HG02938 (cell line): ENCODE results near the gene DNAJC15.

ENCODE experiments used
- ATAC-seq: cut with Tn5 transposase; IDR thresholded peaks from one replicate; pipeline ENCODE4 v1.9.1; 2021; ENCODE audit warnings: mild to moderate bottlenecking, moderate library complexity; ENCODE audit not compliant: unreplicated experiment

DNAJC15 gene

DNA sequence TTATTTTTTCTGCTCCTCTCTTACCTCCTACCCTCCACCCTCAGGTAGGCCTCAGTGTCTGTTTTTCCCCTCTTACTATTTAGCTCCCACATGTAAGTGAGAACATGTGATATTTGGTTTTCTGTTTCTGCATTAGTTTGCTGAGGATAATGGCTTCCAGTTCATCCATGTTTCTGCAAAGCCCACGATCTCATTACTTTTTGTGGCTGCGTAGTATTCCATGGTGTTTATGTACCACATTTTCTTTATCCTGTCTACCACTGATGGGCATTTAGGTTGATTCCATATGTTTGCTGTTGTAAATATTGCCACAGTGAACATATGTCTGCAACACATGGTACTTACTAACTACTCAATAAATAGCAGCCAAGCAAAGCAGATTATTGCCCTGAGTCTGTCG lies 56.8 kb downstream of the DNAJC15 start:
- ATAC-seq = no peak

DNA sequence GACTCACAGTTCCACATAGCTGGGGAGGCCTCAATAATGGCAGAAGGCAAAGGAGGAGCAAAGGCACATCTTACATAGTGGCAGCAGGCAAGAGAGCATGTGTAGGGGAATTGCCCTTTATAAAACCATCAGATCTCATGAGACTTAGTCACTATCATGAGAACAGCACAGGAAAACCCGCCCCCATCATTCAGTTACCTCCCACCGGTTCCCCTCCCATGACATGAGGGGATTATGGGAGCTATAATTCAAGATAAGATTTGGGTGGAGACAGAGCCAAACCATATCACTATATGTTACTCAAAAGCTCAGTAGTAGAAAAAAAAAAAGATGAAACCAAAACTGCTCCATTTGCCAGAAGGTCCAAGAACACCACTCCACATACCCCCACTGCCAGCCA lies 58.5 kb downstream of the DNAJC15 start:
- ATAC-seq = no peak

- no peak for ATAC-seq
These were observed 60.4 kb downstream of the DNAJC15 start for GRCh38 chr13:43083750-43084149.

DNA sequence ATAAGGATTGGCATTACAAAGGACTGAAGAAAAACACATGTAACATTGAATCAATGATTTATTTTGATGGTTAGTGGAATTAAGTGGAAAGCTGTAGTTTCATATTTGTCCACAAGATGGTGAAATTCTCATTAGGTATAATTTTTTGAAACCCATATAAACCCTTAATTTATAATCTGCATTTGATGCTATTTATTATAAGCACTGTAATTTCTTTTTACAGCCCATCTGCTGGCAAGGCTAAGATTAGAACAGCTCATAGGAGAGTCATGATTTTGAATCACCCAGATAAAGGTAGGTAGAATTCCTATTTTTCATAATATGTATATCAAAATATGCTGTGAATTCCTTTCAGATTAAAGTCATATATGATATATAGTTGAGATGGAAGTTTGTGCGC lies 62.2 kb downstream of the DNAJC15 start:
- no peak for ATAC-seq

- ATAC-seq = no peak
These were observed 62.8 kb downstream of the DNAJC15 start for GRCh38 chr13:43086181-43086580.

GRCh38 chr13:43088093-43088511 lies 64.7 kb downstream of the DNAJC15 start:
- no peak for ATAC-seq

GRCh38 chr13:43089912-43090498 lies 66.6 kb downstream of the DNAJC15 start:
- no peak for ATAC-seq

DNA sequence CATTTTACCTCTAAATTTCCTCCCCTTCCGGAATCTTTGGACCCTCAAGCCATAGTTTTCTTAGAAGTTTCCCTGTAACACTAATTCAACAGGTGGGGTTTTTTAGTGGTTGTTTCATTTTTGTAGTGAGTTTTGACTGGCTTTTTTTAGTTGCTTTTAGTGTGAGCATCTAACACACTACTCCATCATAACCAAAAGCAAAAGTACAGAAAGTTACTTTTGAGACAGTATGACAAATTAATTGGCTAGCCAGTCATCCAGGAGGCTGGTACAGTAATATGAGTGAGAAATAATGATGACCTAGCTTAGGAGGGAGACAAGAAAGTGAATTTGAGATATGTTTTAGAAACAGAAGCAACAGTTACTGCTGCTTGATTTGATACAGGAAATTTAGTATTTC lies 71.5 kb downstream of the DNAJC15 start:
- ATAC-seq = peak; percentile 77

DNA sequence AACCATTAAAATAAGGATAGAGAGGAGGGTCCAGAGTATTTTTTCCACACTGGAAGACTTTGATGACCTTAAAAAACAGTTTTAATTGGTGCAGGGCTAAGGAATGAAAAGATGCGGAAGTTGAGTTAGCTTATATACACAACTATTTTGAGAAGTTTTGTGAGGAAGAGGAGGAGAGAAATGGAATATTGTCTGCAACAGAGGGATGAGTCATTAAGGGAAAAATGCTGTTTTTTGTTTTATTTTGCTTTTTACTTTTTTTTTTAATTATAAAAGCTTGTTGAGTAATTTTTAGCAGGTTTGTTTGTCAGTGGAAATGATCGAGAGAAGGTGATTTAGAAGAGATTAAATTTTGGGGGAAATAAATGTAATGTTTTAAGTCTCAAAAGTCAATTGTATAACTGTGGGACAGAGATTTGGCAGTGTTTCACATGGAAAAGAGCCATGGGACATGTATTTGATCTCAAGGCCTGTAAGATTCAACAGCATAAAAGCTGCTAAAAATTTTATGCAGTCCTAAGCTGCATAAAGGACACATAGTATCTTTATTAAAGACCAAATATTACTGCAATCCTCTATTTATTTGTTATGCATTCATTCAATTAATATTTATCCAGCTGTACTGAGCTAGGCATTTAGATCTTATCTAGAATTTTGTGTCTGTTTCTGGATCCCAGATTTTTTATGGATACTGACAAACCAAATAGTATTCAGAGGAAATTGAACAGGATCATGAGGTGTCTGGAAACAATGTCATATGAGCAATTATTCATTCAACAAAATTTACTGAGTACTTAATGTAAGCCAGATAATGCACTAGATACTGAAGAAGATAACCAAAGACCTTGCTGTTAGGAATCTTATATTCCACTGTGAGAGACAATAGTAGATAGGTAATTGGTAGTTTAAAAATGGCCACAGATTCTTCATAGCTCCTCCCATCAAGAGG lies 72.7 kb downstream of the DNAJC15 start:
- no peak for ATAC-seq

GRCh38 chr13:43100667-43101066 lies 77.3 kb downstream of the DNAJC15 start:
- no peak for ATAC-seq

DNA sequence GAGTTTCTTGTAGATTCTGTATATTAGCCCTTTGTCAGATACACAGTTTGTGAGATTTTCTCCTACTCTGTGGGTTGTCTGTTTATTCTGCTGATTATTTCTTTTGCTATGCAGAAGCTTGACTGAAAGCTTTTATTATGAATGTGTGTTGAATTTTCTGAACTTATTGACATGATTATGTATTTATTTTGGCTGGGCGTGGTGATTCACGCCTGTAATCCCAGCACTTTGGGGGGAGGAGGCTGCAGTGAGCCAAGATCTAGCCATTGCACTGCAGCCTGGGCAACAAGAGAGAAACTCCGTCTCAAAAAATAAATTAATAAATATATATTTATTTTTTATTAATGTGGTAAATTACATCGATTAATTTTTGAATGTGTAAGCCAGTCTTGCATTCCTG lies 78.9 kb downstream of the DNAJC15 start:
- no peak for ATAC-seq

DNA sequence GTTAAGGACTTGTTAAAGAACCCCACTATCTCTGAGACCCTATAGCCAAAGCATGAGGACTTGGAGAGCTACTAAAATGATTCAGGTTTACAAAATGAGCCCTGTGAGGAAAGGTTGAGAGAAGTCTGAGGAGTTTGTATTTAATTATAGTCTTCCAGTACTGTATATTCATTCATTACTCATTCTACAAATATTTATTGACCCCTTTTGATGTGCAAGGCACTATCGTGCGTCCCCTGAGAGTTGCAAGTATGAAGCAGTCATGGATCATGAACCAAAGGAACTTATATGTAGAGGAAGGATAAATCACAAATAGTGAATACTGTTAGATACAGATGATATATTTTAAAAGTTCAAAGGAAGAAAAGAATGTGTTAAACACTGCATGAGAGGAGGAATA lies 84.4 kb downstream of the DNAJC15 start:
- no peak for ATAC-seq

DNA sequence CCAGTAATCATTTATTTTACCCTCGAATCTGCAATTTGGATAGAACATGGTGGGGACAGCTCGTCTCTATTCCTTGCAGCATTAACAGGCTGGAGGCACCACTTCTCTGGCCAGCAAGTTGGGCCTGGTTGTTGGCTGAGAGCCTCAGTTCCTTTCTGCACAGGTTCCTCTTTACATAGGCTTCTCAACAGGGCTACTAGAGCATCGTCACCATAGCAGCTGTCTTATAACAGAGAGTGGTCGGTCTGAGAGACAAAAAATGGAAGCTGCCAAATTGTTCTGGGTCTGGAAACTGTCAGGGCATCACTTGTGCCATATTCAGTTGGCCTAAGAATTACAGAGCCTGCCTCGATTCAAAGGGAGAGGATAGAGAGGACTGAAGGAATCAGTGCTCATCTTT lies 86.7 kb downstream of the DNAJC15 start:
- ATAC-seq = no peak

- no peak for ATAC-seq
These were observed 87.3 kb downstream of the DNAJC15 start for GRCh38 chr13:43110658-43111057.

GRCh38 chr13:43111559-43112400 lies 88.4 kb downstream of the DNAJC15 start:
- ATAC-seq = no peak

DNA sequence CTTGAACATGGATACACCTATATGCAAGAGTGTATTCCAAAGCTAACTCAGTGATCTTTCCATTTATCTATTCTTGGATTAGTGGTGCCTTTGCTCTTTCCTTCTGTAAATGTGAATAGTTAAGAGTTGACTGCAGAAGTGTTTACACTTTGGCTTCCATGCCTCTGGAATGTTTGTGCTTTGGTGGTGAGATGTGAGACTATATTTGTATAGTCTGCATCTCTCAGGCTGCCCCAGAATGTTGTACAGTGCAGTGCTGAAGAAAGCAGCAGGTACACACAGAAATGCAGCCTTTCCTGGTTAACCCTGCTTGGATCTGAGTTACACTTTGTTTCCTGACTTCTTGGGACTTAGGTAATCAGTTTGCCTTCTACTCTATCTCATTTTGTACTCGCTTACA lies 90.2 kb downstream of the DNAJC15 start:
- ATAC-seq = no peak

DNA sequence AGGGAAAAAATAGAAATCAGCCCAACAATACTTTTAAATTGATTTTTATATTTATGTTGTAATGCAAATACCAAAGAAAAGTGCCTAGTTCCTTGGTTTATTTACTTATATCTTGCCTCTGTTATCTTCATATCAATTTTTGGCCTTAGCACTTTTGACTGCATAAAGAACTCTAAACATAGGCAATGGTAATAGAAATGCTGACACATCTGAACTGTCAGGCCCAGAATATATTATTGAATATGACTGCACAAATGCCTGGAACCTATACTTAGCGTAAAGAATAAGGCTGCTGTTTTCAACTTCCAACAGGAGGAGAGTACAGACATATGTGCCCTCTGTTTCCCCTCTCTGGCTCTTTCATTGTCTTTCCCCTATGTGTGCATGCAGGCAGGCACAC lies 91.1 kb downstream of the DNAJC15 start:
- ATAC-seq = no peak

GRCh38 chr13:43115141-43115540 lies 91.8 kb downstream of the DNAJC15 start:
- no peak for ATAC-seq

DNA sequence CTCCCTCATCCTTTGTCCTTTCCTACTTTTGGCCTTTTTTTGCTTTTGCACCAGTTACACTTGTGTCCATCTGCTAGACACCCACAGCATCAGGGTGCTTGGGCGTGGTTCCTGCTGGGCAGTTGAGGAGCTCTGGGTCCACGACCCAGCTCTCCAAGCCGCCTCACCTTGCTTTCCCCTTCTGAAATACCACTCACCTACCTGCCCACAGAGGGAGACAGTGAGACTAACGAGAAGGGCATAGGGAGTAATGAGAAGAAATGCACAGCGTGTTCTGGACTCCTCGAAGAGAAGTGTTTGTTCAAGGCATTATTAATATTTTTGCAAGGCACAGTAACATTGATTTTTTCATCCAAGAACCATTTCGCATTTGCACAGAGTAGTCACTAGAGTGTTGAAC lies 92.9 kb downstream of the DNAJC15 start:
- ATAC-seq = no peak

- no peak for ATAC-seq
These were observed 95.1 kb downstream of the DNAJC15 start for GRCh38 chr13:43118521-43118920.

DNA sequence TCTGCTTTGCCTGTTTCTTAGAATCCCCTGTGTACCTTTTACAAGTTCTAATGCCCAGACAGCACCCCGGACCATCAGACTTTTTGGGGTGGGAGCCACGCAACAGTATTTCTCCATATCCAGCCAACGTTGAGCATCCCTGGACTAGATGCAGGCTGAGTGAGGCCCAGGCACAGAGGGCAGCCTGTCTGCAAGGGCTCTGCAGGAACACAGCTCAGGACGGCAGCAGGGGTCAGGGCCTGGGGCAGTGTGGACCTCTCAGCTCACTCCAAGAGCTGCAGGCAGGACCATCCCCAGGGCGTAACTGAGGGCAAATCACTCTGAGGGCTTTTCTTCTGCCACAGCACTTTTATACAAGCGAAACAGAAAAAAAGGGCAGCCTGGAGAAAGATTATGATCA lies 95.8 kb downstream of the DNAJC15 start:
- no peak for ATAC-seq

- ATAC-seq = no peak
These were observed 99.4 kb downstream of the DNAJC15 start for GRCh38 chr13:43122791-43123190.
